SIG-M5 (cell line): Measurements from ENCODE around the gene ELN.

Experiments
- DNase-seq: peaks from one replicate; lab custom pipeline; 2025; lab: John Stamatoyannopoulos, UW

ELN gene

GRCh38 chr7:74025730-74026129 lies 2.2 kb upstream of the ELN start:
- no peak for DNase-seq

- no peak for DNase-seq
Measured at GRCh38 chr7:74026406-74026902, 1.5 kb upstream of the ELN start.

- no peak for DNase-seq
Measured at GRCh38 chr7:74026903-74027682, 880 bp upstream of the ELN start.

GRCh38 chr7:74028321-74028838 lies 407 bp downstream of the ELN start:
- DNase-seq, result no peak

GRCh38 chr7:74029089-74029785 lies 1.3 kb downstream of the ELN start:
- DNase-seq, result no peak

GRCh38 chr7:74029991-74030415 lies 2.0 kb downstream of the ELN start:
- DNase-seq, result no peak

GRCh38 chr7:74030861-74031260 lies 2.9 kb downstream of the ELN start:
- DNase-seq, result no peak

- no peak for DNase-seq
Measured at GRCh38 chr7:74031403-74032190, 3.6 kb downstream of the ELN start.

GRCh38 chr7:74032191-74032490 lies 4.2 kb downstream of the ELN start:
- DNase-seq, result no peak

- no peak for DNase-seq
Measured at GRCh38 chr7:74032624-74033371, 4.8 kb downstream of the ELN start.

GRCh38 chr7:74033372-74034311 lies 5.7 kb downstream of the ELN start:
- no peak for DNase-seq

- DNase-seq, result no peak
Measured at GRCh38 chr7:74037609-74038008, 9.6 kb downstream of the ELN start.

GRCh38 chr7:74038194-74038961 lies 10.4 kb downstream of the ELN start:
- no peak for DNase-seq

GRCh38 chr7:74039337-74039736 lies 11.4 kb downstream of the ELN start:
- no peak for DNase-seq

- DNase-seq, result no peak
Measured at GRCh38 chr7:74040101-74040790, 12.3 kb downstream of the ELN start.

GRCh38 chr7:74040791-74041520 lies 13.0 kb downstream of the ELN start:
- DNase-seq, result no peak

- DNase-seq, result no peak
Measured at GRCh38 chr7:74042746-74043522, 15.0 kb downstream of the ELN start.

- DNase-seq, result no peak
Measured at GRCh38 chr7:74043523-74043951, 15.6 kb downstream of the ELN start.
